ENCODE data around the gene TECTA. TPM values are rescaled to one million over a fixed set of nuclear protein-coding genes. Genes with fewer than 3 reads are reported as not detected.

The TECTA gene
- total RNA-seq: 0.16 and 0.34 TPM in 2 replicates

GRCh38 chr11:121100943-121101342 is at the start of gene TECTA:
TSS of gene TECTA (plus strand) at chr11:121101243. CDS start at chr11:121102666, 1,423 bp downstream.
- Mint-ChIP-seq H3K27ac (no peak within 1 kb of the TSS), H3K9me3 (no peaks in the 10 kb centered on the region), H3K4me3 (no peak within 1 kb of the TSS), H3K27me3 (ENCODE audit: insufficient read depth) (peaks cover 7% of the 10 kb centered on the region), H3K36me3 (ENCODE audit: low read depth) (no peaks in the 10 kb centered on the region), H3K4me1 (ENCODE audit: low read depth) (no peaks in the 10 kb centered on the region)
- DNase-seq (ENCODE audit: low spot score): no peak
- intact Hi-C loops (cut with micrococcal nuclease): no loop called here

GRCh38 chr11:121053244-121053643 is 47.8 kb upstream of the TECTA start:
- H3K4me1 Mint-ChIP-seq (ENCODE audit: low read depth): peaks cover 4% of the 10 kb centered on the region
- no peak overlapping the region for H3K27ac Mint-ChIP-seq
- H3K4me3 Mint-ChIP-seq: no peak overlapping the region
- H3K9me3 Mint-ChIP-seq: no peaks in the 10 kb centered on the region
- H3K27me3 Mint-ChIP-seq (ENCODE audit: insufficient read depth): no peaks in the 10 kb centered on the region
- DNase-seq (ENCODE audit: low spot score): no peak
- intact Hi-C loops (cut with micrococcal nuclease): no loop called here
- H3K36me3 Mint-ChIP-seq (ENCODE audit: low read depth): peaks cover 24% of the 10 kb centered on the region

- DNase-seq (ENCODE audit: low spot score): no peak
- no peaks in the 10 kb centered on the region for H3K27me3 Mint-ChIP-seq (ENCODE audit: insufficient read depth)
- H3K4me3 Mint-ChIP-seq: no peak overlapping the region
- H3K27ac Mint-ChIP-seq: no peak overlapping the region
- intact Hi-C loops (cut with micrococcal nuclease): no loop called here
- H3K4me1 Mint-ChIP-seq (ENCODE audit: low read depth): peaks cover 12% of the 10 kb centered on the region
- peaks cover 22% of the 10 kb centered on the region for H3K36me3 Mint-ChIP-seq (ENCODE audit: low read depth)
- no peaks in the 10 kb centered on the region for H3K9me3 Mint-ChIP-seq
These were observed 46.8 kb upstream of the TECTA start for GRCh38 chr11:121054266-121054665.

- Mint-ChIP-seq H3K4me1 (ENCODE audit: low read depth) (peaks cover 17% of the 10 kb centered on the region), H3K9me3 (no peaks in the 10 kb centered on the region), H3K27ac (no peak overlapping the region), H3K36me3 (ENCODE audit: low read depth) (peaks cover 24% of the 10 kb centered on the region), H3K27me3 (ENCODE audit: insufficient read depth) (no peaks in the 10 kb centered on the region), H3K4me3 (no peak overlapping the region)
- intact Hi-C loops (cut with micrococcal nuclease): no loop called here
- no peak for DNase-seq (ENCODE audit: low spot score)
These were observed 46.0 kb upstream of the TECTA start for GRCh38 chr11:121055076-121055475.

- H3K36me3 Mint-ChIP-seq (ENCODE audit: low read depth): peaks cover 27% of the 10 kb centered on the region
- no peak overlapping the region for H3K27ac Mint-ChIP-seq
- DNase-seq (ENCODE audit: low spot score): no peak
- H3K4me3 Mint-ChIP-seq: no peak overlapping the region
- H3K4me1 Mint-ChIP-seq (ENCODE audit: low read depth): peaks cover 20% of the 10 kb centered on the region
- no peaks in the 10 kb centered on the region for H3K27me3 Mint-ChIP-seq (ENCODE audit: insufficient read depth)
- intact Hi-C loops (cut with micrococcal nuclease): no loop called here
- H3K9me3 Mint-ChIP-seq: no peaks in the 10 kb centered on the region
These were observed 43.1 kb upstream of the TECTA start for GRCh38 chr11:121057922-121058321.

GRCh38 chr11:121058941-121059340 is 42.1 kb upstream of the TECTA start:
- Mint-ChIP-seq H3K27me3 (ENCODE audit: insufficient read depth) (no peaks in the 10 kb centered on the region), H3K9me3 (no peaks in the 10 kb centered on the region), H3K4me1 (ENCODE audit: low read depth) (peaks cover 20% of the 10 kb centered on the region), H3K4me3 (no peak overlapping the region), H3K36me3 (ENCODE audit: low read depth) (peaks cover 25% of the 10 kb centered on the region), H3K27ac (no peak overlapping the region)
- no peak for DNase-seq (ENCODE audit: low spot score)
- intact Hi-C loops (cut with micrococcal nuclease): no loop called here

- no peaks in the 10 kb centered on the region for H3K27me3 Mint-ChIP-seq (ENCODE audit: insufficient read depth)
- no peak for DNase-seq (ENCODE audit: low spot score)
- no peak overlapping the region for H3K27ac Mint-ChIP-seq
- H3K9me3 Mint-ChIP-seq: no peaks in the 10 kb centered on the region
- intact Hi-C loops (cut with micrococcal nuclease): no loop called here
- peaks cover 20% of the 10 kb centered on the region for H3K4me1 Mint-ChIP-seq (ENCODE audit: low read depth)
- peaks cover 19% of the 10 kb centered on the region for H3K36me3 Mint-ChIP-seq (ENCODE audit: low read depth)
- no peak overlapping the region for H3K4me3 Mint-ChIP-seq
These were observed 41.4 kb upstream of the TECTA start for GRCh38 chr11:121059605-121060004.

- no peaks in the 10 kb centered on the region for H3K27me3 Mint-ChIP-seq (ENCODE audit: insufficient read depth)
- no peak for DNase-seq (ENCODE audit: low spot score)
These were observed 37.3 kb upstream of the TECTA start for GRCh38 chr11:121063728-121064127.

GRCh38 chr11:121066623-121067022 is 34.4 kb upstream of the TECTA start:
- Mint-ChIP-seq H3K4me3 (no peak overlapping the region), H3K36me3 (ENCODE audit: low read depth) (peaks cover 21% of the 10 kb centered on the region), H3K27ac (no peak overlapping the region), H3K4me1 (ENCODE audit: low read depth) (no peaks in the 10 kb centered on the region), H3K9me3 (no peaks in the 10 kb centered on the region), H3K27me3 (ENCODE audit: insufficient read depth) (no peaks in the 10 kb centered on the region)
- DNase-seq (ENCODE audit: low spot score): no peak
- intact Hi-C loops (cut with micrococcal nuclease): no loop called here

More at GRCh38 chr11:121063728-121064127, 37.3 kb upstream of the TECTA start:
- no peaks in the 10 kb centered on the region for H3K9me3 Mint-ChIP-seq
- peaks cover 14% of the 10 kb centered on the region for H3K36me3 Mint-ChIP-seq (ENCODE audit: low read depth)
- H3K27ac Mint-ChIP-seq: no peak overlapping the region
- peaks cover 11% of the 10 kb centered on the region for H3K4me1 Mint-ChIP-seq (ENCODE audit: low read depth)
- H3K4me3 Mint-ChIP-seq: no peak overlapping the region
- intact Hi-C loops (cut with micrococcal nuclease): no loop called here

GRCh38 chr11:121067026-121067425 is 34.0 kb upstream of the TECTA start:
- DNase-seq (ENCODE audit: low spot score): no peak
- Mint-ChIP-seq H3K36me3 (ENCODE audit: low read depth) (peaks cover 21% of the 10 kb centered on the region), H3K27me3 (ENCODE audit: insufficient read depth) (no peaks in the 10 kb centered on the region), H3K9me3 (no peaks in the 10 kb centered on the region), H3K4me1 (ENCODE audit: low read depth) (no peaks in the 10 kb centered on the region), H3K27ac (no peak overlapping the region), H3K4me3 (no peak overlapping the region)
- intact Hi-C loops (cut with micrococcal nuclease): no loop called here

- intact Hi-C loops (cut with micrococcal nuclease): no loop called here
- no peaks in the 10 kb centered on the region for H3K27me3 Mint-ChIP-seq (ENCODE audit: insufficient read depth)
- H3K9me3 Mint-ChIP-seq: no peaks in the 10 kb centered on the region
- H3K27ac Mint-ChIP-seq: no peak overlapping the region
- H3K36me3 Mint-ChIP-seq (ENCODE audit: low read depth): peaks cover 21% of the 10 kb centered on the region
- DNase-seq (ENCODE audit: low spot score): no peak
- no peaks in the 10 kb centered on the region for H3K4me1 Mint-ChIP-seq (ENCODE audit: low read depth)
- no peak overlapping the region for H3K4me3 Mint-ChIP-seq
These were observed 33.6 kb upstream of the TECTA start for GRCh38 chr11:121067453-121067852.

- DNase-seq (ENCODE audit: low spot score): no peak
- H3K9me3 Mint-ChIP-seq: no peaks in the 10 kb centered on the region
- peaks cover 21% of the 10 kb centered on the region for H3K36me3 Mint-ChIP-seq (ENCODE audit: low read depth)
- H3K27me3 Mint-ChIP-seq (ENCODE audit: insufficient read depth): no peaks in the 10 kb centered on the region
- peak overlapping the region; percentile 10 for H3K27ac Mint-ChIP-seq
- intact Hi-C loops (cut with micrococcal nuclease): no loop called here
- no peak overlapping the region for H3K4me3 Mint-ChIP-seq
- H3K4me1 Mint-ChIP-seq (ENCODE audit: low read depth): no peaks in the 10 kb centered on the region
These were observed 32.9 kb upstream of the TECTA start for GRCh38 chr11:121067962-121068647.

- no peaks in the 10 kb centered on the region for H3K27me3 Mint-ChIP-seq (ENCODE audit: insufficient read depth)
- DNase-seq (ENCODE audit: low spot score): no peak
- intact Hi-C loops (cut with micrococcal nuclease): no loop called here
- H3K4me1 Mint-ChIP-seq (ENCODE audit: low read depth): no peaks in the 10 kb centered on the region
- no peak overlapping the region for H3K4me3 Mint-ChIP-seq
- peaks cover 17% of the 10 kb centered on the region for H3K36me3 Mint-ChIP-seq (ENCODE audit: low read depth)
- no peaks in the 10 kb centered on the region for H3K9me3 Mint-ChIP-seq
- H3K27ac Mint-ChIP-seq: no peak overlapping the region
These were observed 32.3 kb upstream of the TECTA start for GRCh38 chr11:121068787-121069186.
